ENCODE measurements around the gene MCTP1. TPM values are rescaled to one million over a fixed set of nuclear protein-coding genes. Genes with fewer than 3 reads are reported as not detected.

Gene MCTP1
- polyA plus RNA-seq, 3 donors: 34.4 to 72.9 (median 55.5) TPM

DNA sequence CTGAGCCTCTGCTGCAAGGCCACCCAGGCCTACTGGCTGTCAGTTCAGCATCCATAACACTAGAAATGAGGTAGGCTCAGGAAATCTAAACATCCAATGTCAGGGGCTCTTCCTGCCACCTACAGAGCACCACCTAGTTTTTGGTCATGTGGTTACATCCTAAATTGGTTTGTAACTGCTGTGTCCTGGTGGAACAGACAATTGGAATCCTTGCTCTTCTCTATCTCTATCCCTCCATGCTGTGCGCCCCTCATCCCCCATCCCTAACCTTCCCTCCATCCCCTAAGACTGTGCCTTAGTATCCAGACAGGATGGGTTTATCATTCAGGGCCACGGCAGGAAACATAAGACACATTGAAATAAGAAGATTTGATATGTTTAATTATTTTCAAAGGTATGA, 11.4 kb upstream of the MCTP1 start:
- H3K9ac ChIP-seq (ENCODE audit: insufficient read depth, low read length, poor library complexity, severe bottlenecking): no peak overlapping the region
- Mint-ChIP-seq H3K27me3 (ENCODE audit: low read depth in 3 of 3) (peaks cover 2 to 7% (median 5%) of the 10 kb centered on the region in 3 donors), H3K27ac (no peak overlapping the region), H3K4me1 (no peaks in the 10 kb centered on the region), H3K36me3 (no peaks in the 10 kb centered on the region), H3K4me3 (no peak overlapping the region), H3K9me3 (peaks cover 0 to 3% (median 2%) of the 10 kb centered on the region in 7 donors)
- H3K27ac ChIP-seq (ENCODE audit: low read depth in 1 of 2, low read length in 2 of 2): no peak overlapping the region
- DNase-seq: no peak
- no peaks in the 10 kb centered on the region for H3K36me3 ChIP-seq (replicated peaks in 1 of 2; ENCODE audit: control insufficient read depth in 1 of 2, insufficient read depth in 2 of 2, low read length in 2 of 2)
- peaks cover 3 to 6% of the 10 kb centered on the region in 2 donors for H3K27me3 ChIP-seq (ENCODE audit: control insufficient read depth in 2 of 2, insufficient read depth in 2 of 2, low read length in 2 of 2)
- no peaks in the 10 kb centered on the region for H3K79me2 ChIP-seq (ENCODE audit: insufficient read depth, low read length)
- TF ChIP-seq, protein P1, sequence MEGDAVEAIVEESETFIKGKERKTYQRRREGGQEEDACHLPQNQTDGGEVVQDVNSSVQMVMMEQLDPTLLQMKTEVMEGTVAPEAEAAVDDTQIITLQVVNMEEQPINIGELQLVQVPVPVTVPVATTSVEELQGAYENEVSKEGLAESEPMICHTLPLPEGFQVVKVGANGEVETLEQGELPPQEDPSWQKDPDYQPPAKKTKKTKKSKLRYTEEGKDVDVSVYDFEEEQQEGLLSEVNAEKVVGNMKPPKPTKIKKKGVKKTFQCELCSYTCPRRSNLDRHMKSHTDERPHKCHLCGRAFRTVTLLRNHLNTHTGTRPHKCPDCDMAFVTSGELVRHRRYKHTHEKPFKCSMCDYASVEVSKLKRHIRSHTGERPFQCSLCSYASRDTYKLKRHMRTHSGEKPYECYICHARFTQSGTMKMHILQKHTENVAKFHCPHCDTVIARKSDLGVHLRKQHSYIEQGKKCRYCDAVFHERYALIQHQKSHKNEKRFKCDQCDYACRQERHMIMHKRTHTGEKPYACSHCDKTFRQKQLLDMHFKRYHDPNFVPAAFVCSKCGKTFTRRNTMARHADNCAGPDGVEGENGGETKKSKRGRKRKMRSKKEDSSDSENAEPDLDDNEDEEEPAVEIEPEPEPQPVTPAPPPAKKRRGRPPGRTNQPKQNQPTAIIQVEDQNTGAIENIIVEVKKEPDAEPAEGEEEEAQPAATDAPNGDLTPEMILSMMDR (IDR thresholded peaks at IDR 0.05): no peak
- H3K4me2 ChIP-seq (replicated peaks; ENCODE audit: extremely low read depth, low read length, poor library complexity, severe bottlenecking): no peak overlapping the region
- no peaks in the 10 kb centered on the region for H3K9me3 ChIP-seq (replicated peaks in 1 of 2; ENCODE audit: control insufficient read depth in 1 of 2, insufficient read depth in 1 of 2, low read length in 2 of 2)
- H4K20me1 ChIP-seq (ENCODE audit: insufficient read depth, low read length): no peaks in the 10 kb centered on the region
- H2AFZ ChIP-seq (ENCODE audit: insufficient read depth, low read depth, low read length, poor library complexity, severe bottlenecking): no peak overlapping the region
- intact Hi-C loops (cut with micrococcal nuclease): no loop called here
- no CpG with 5 or more reads among the region's 2 CpGs for WGBS (ENCODE audit: insufficient coverage)
- H3K4me3 ChIP-seq (replicated peaks in 1 of 3; ENCODE audit: low read depth in 2 of 3, low read length in 3 of 3): no peak overlapping the region
- H3K4me1 ChIP-seq (ENCODE audit: control insufficient read depth in 1 of 2, insufficient read depth in 2 of 2, low read length in 2 of 2): no peaks in the 10 kb centered on the region

DNA sequence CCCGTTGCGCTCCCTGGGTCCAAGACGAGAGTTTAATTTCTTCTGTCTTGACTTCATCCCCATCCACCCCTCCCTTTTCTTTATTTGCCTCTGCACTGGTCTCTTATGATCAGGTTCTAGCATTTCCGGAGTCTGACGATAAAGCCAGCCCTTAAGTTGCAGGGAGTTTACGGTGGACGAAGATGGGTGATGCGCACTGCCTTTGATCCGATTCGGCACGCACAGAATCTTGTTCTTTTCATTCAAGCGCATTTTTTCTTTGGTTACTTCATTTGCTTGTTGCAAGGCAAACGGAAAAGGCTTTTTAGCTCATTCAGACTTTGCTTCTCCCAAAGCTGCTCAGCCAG, 488 bp upstream of the MCTP1 start:
- 11% methylated on average over 12 of the region's 13 CpGs for WGBS (ENCODE audit: insufficient coverage)
- no peaks in the 10 kb centered on the region for H3K79me2 ChIP-seq (ENCODE audit: insufficient read depth, low read length)
- H3K4me2 ChIP-seq (replicated peaks; ENCODE audit: extremely low read depth, low read length, poor library complexity, severe bottlenecking): peak overlapping the region; percentile 87

More for the DNA sequence above, 488 bp upstream of the MCTP1 start:
- H3K9ac ChIP-seq (ENCODE audit: insufficient read depth, low read length, poor library complexity, severe bottlenecking): no peak overlapping the region
- Mint-ChIP-seq H3K27ac (peak overlapping the region in 1 of 7 donors; percentile 41), H3K9me3 (peaks cover 0 to 17% (median 6%) of the 10 kb centered on the region in 7 donors), H3K36me3 (peaks cover 0 to 6% of the 10 kb centered on the region in 2 donors), H3K27me3 (ENCODE audit: low read depth in 3 of 3) (peaks cover 55 to 74% (median 70%) of the 10 kb centered on the region in 3 donors), H3K4me3 (peak overlapping the region; percentile 75 to 95), H3K4me1 (peaks cover 12% of the 10 kb centered on the region)
- H3K27ac ChIP-seq (ENCODE audit: low read depth in 1 of 2, low read length in 2 of 2): no peak overlapping the region
- no peaks in the 10 kb centered on the region for H3K36me3 ChIP-seq (replicated peaks in 1 of 2; ENCODE audit: control insufficient read depth in 1 of 2, insufficient read depth in 2 of 2, low read length in 2 of 2)
- TF ChIP-seq, protein P1 (IDR thresholded peaks at IDR 0.05): no peak
- H3K4me1 ChIP-seq (ENCODE audit: control insufficient read depth in 1 of 2, insufficient read depth in 2 of 2, low read length in 2 of 2): peaks cover 14 to 24% of the 10 kb centered on the region in 2 donors
- H4K20me1 ChIP-seq (ENCODE audit: insufficient read depth, low read length): no peaks in the 10 kb centered on the region
- H3K27me3 ChIP-seq (ENCODE audit: control insufficient read depth in 2 of 2, insufficient read depth in 2 of 2, low read length in 2 of 2): peaks cover 69 to 72% of the 10 kb centered on the region in 2 donors
- peak overlapping the region; percentile 88 for H2AFZ ChIP-seq (ENCODE audit: insufficient read depth, low read depth, low read length, poor library complexity, severe bottlenecking)
- intact Hi-C loops (cut with micrococcal nuclease): no loop called here
- DNase-seq: no peak
- peak overlapping the region in 2 of 3 experiments; percentile 46 to 79 for H3K4me3 ChIP-seq (replicated peaks in 1 of 3; ENCODE audit: low read depth in 2 of 3, low read length in 3 of 3)
- H3K9me3 ChIP-seq (replicated peaks in 1 of 2; ENCODE audit: control insufficient read depth in 1 of 2, insufficient read depth in 1 of 2, low read length in 2 of 2): no peaks in the 10 kb centered on the region
